GM12878 (cell line): ENCODE results near the gene PAK3. TPM values are rescaled to one million over a fixed set of nuclear protein-coding genes. Genes with fewer than 3 reads are reported as not detected.

ENCODE experiments used
- ATAC-seq: fragments of 200-7000 bp; cut with Tn5 transposase; 3 replicates; pipeline ENCODE4 v1.9.1; 2020; ENCODE audit warnings: mild to moderate bottlenecking, moderate library complexity
- BruUV-seq: library from RNA; stranded (reverse); fragments of 400-500 nt; replicated peaks from 2 replicates; lab custom pipeline; 2021; lab: Mats Ljungman, UMichigan
- CTCF ChIA-PET: fragments of 300-600 bp; sonication (Branson Sonifier 250); formaldehyde crosslinking; extraction: SDS; loops from one replicate; lab custom pipeline; 2021; ENCODE audit warnings: inconsistent platforms; lab: Yijun Ruan, JAX
- POLR2A ChIA-PET: fragments of 350-600 bp; formaldehyde crosslinking; extraction: SDS; loops from one replicate; lab custom pipeline; 2021; ENCODE audit warnings: inconsistent platforms; lab: Charles Lee
- RAD21 ChIA-PET: fragments of 300-600 bp; sonication (Branson Sonifier 250); formaldehyde crosslinking; loops from one replicate; lab custom pipeline; 2023; ENCODE audit warnings: antibody characterized with exemption; ENCODE audit not compliant: unreplicated experiment; lab: Charles Lee
- SMC1A ChIA-PET: fragments of 300-600 bp; sonication (Branson Sonifier 250); formaldehyde crosslinking; loops from one replicate; lab custom pipeline; 2023; ENCODE audit not compliant: unreplicated experiment, uncharacterized antibody; lab: Charles Lee
- DNase-seq: peaks from one replicate; pipeline ENCODE4 v3.0.0-alpha.2; 2011; ENCODE audit warnings: low read depth, low spot score
- FAIRE-seq: peaks from 3 replicates; lab custom pipeline; 2011; peaks lifted over from hg19 to GRCh38; lab: Jason Lieb, UNC
- H2AFZ ChIP-seq: 2 replicates; pipeline ENCODE4 v1.6.0; 2011; ENCODE audit warnings: low read depth, low read length, control low read depth; ENCODE audit not compliant: control insufficient read depth
- H3K27ac ChIP-seq: 2 replicates; pipeline ENCODE4 v1.5.1; 2011; ENCODE audit warnings: control low read depth; ENCODE audit not compliant: control insufficient read depth, insufficient read depth
- H3K27me3 ChIP-seq, 2 experiments: replicated peaks in 1 of 2; 2 replicates each; pipeline versions ENCODE4 v1.6.0 to v1.6.1; 2011; ENCODE audit warnings: low read length in 1 of 2; ENCODE audit not compliant: control insufficient read depth in 2 of 2, insufficient read depth in 2 of 2
- H3K36me3 ChIP-seq, 2 experiments: 2 replicates each; pipeline ENCODE4 v1.5.1; 2011; ENCODE audit warnings: low read length in 1 of 2; ENCODE audit not compliant: control insufficient read depth in 2 of 2, insufficient read depth in 2 of 2
- H3K4me1 ChIP-seq: 2 replicates; pipeline ENCODE4 v1.6.1; 2011; ENCODE audit warnings: mild to moderate bottlenecking, low read length, moderate library complexity, mixed read lengths; ENCODE audit not compliant: control insufficient read depth, insufficient read depth
- H3K4me2 ChIP-seq: 2 replicates; pipeline ENCODE4 v1.6.0; 2011; ENCODE audit warnings: control low read depth; ENCODE audit not compliant: control insufficient read depth, insufficient read depth
- H3K4me3 ChIP-seq: fragments of 200-600 bp; sonication (generic); 2 replicates; pipeline ENCODE4 v1.5.1; 2016
- H3K79me2 ChIP-seq: 2 replicates; pipeline ENCODE4 v1.6.0; 2011; ENCODE audit warnings: low read length; ENCODE audit not compliant: control insufficient read depth, insufficient read depth
- H3K9ac ChIP-seq: 2 replicates; pipeline ENCODE4 v1.8.0; 2011; ENCODE audit warnings: low read length, control low read depth, mixed read lengths; ENCODE audit not compliant: control insufficient read depth, insufficient read depth
- H3K9me3 ChIP-seq: replicated peaks from 3 replicates; pipeline ENCODE4 v1.5.1; 2011; ENCODE audit warnings: mild to moderate bottlenecking, low read length; ENCODE audit not compliant: control insufficient read depth, insufficient read depth
- H4K20me1 ChIP-seq: 2 replicates; pipeline ENCODE4 v1.6.0; 2011; ENCODE audit not compliant: control insufficient read depth, insufficient read depth
- ASH2L ChIP-seq: fragments of 300-600, 200-600 bp; sonication (generic); IDR thresholded peaks from 2 replicates; pipeline ENCODE4 v1.6.1; 2017; ENCODE audit warnings: low read depth, mild to moderate bottlenecking, borderline replicate concordance
- EP300 ChIP-seq, 2 experiments: fragments of 150-350 bp in 1 of 2; IDR thresholded peaks; 2 replicates each; pipeline ENCODE4 v1.6.1; 2011 to 2012; ENCODE audit warnings: low read depth in 2 of 2, low read length in 2 of 2, borderline replicate concordance in 1 of 2, improper control_type of control experiment in 1 of 2, inconsistent platforms in 1 of 2; ENCODE audit not compliant: control insufficient read depth in 1 of 2
- NBN ChIP-seq: fragments of 450-650 bp; IDR thresholded peaks from 2 replicates; pipeline ENCODE4 v1.6.1; 2016
- NKRF ChIP-seq: fragments of 450-650 bp; conservative IDR thresholded peaks from 2 replicates; pipeline ENCODE4 v1.6.1; 2017; ENCODE audit warnings: mild to moderate bottlenecking, moderate library complexity
- RCOR1 ChIP-seq: conservative IDR thresholded peaks from 2 replicates; pipeline ENCODE4 v1.6.1; 2012; ENCODE audit warnings: low read depth, low read length, improper control_type of control experiment
- SMC3 ChIP-seq: IDR thresholded peaks from 2 replicates; pipeline ENCODE4 v1.6.1; 2011; ENCODE audit warnings: low read length, improper control_type of control experiment, borderline replicate concordance
- SREBF1 ChIP-seq: IDR thresholded peaks from 2 replicates; pipeline ENCODE4 v1.6.1; 2012; ENCODE audit warnings: mild to moderate bottlenecking, low read length
- STAT1 ChIP-seq: fragments of 450-650 bp; conservative IDR thresholded peaks from 2 replicates; pipeline ENCODE4 v1.6.1; 2014; ENCODE audit warnings: antibody characterized with exemption, mild to moderate bottlenecking
- USF2 ChIP-seq: IDR thresholded peaks from 2 replicates; pipeline ENCODE4 v1.6.1; 2011; ENCODE audit warnings: low read depth, low read length, improper control_type of control experiment, borderline replicate concordance
- ZBED1 ChIP-seq: IDR thresholded peaks from 2 replicates; pipeline ENCODE4 v1.6.1; 2016; ENCODE audit warnings: borderline replicate concordance
- ZNF24 ChIP-seq: fragments of 450-650 bp; IDR thresholded peaks from 2 replicates; pipeline ENCODE4 v1.6.1; 2017; ENCODE audit warnings: antibody characterized with exemption, mild to moderate bottlenecking
- WGBS: methylation state at CpG from one replicate; pipeline ENCODE4 v1.1.6; 2016; ENCODE audit warnings: low lambda C conversion rate; ENCODE audit not compliant: insufficient replicate concordance, insufficient coverage; ENCODE audit errors: missing lambda C conversion rate; 5-methylcytosine and 5-hydroxymethylcytosine counted together
- in situ Hi-C: fragments of 300-500 bp; cut with MboI; formaldehyde crosslinking; loops from 9 replicates; pipeline ENCODE4 v1.14.3; 2018; ENCODE audit warnings: mixed read lengths
- intact Hi-C: fragments of 100-400 bp; cut with micrococcal nuclease; formaldehyde crosslinking; loops from one replicate; pipeline ENCODE4 v1.14.2; 2022; ENCODE audit not compliant: unreplicated experiment
- polyA plus RNA-seq, 11 experiments: library from polyadenylated mRNA; depleted of rRNA in 4 of 11; unstranded in 6 of 11; stranded (reverse) in 5 of 11; fragments of >200 nt; fragmentation: Nextera tagmentation in 4 of 11; fragmentation: Illumina TruSeq in 1 of 11; extraction: Ambion mirVana in 4 of 11; extraction: Trizol in 1 of 11; gene quantifications; 1 replicate in 1 of 11; 2 replicates in 10 of 11; pipeline versions ENCODE4 v1.2.1 to v1.2.3, GENCODE V29; 2011 to 2016; ENCODE audit warnings: inconsistent platforms in 2 of 11, missing spikeins in 2 of 11, low read depth in 1 of 11
- total RNA-seq, 4 experiments: library from RNA; depleted of rRNA in 3 of 4; stranded (reverse); fragments of >200 nt in 3 of 4; fragmentation: Illumina TruSeq in 1 of 4; extraction: Trizol in 1 of 4; gene quantifications; 2 replicates each; pipeline versions ENCODE4 v1.2.1 to v1.2.3, GENCODE V29; 2013 to 2021

The PAK3 gene
- total and polyA plus RNA-seq, 10 of the 15 experiments (the other 5 are each of a cell fraction or from before 2014, with no cell fraction given) = 0.02 to 0.10 (median 0.04) TPM; not detected in 6

- Histone ChIP-seq H3K9ac (no peak overlapping the region), H3K79me2 (no peaks in the 10 kb centered on the region), H4K20me1 (no peaks in the 10 kb centered on the region), H3K36me3 (no peaks in the 10 kb centered on the region), H3K27me3 (peaks cover 0 to 3% of the 10 kb centered on the region in 2 experiments; a peak in 2 of 4 replicates), H3K4me2 (no peak overlapping the region), H3K4me1 (no peaks in the 10 kb centered on the region), H2AFZ (no peak overlapping the region), H3K27ac (no peak overlapping the region), H3K9me3 (no peaks in the 10 kb centered on the region), H3K4me3 (no peak overlapping the region)
- POLR2A ChIA-PET = no interaction called here
- no TSS peak for BruUV-seq
- RAD21 ChIA-PET = no interaction called here
- in situ Hi-C loops (no loop called here), intact Hi-C loops (no loop called here)
- ATAC-seq (no peak), DNase-seq (no peak), FAIRE-seq (no peak)
- CTCF ChIA-PET = interaction anchor here (1.5 to 1.6 kb wide), 2 partner anchors 12 to 14 kb away, joined by 3 to 4 read pairs; no protein-coding TSS in a partner anchor
- SMC1A ChIA-PET = no interaction called here
- no peak for TF ChIP-seq NKRF
- TF ChIP-seq USF2 = no peak
- WGBS = 30% methylated on average over 6 of the region's 6 CpGs
Observed at GRCh38 chrX:111086591-111087006, 9.4 kb upstream of the PAK3 start.

- intact Hi-C loops (no loop called here), in situ Hi-C loops (no loop called here)
- no peak overlapping the region for H3K4me3 ChIP-seq
- ChIA-PET RAD21 (no interaction called here), POLR2A (no interaction called here), CTCF (interaction anchor here (1.0 to 1.6 kb wide), 2 partner anchors 10 to 12 kb away, joined by 5 to 9 read pairs; no protein-coding TSS in a partner anchor), SMC1A (no interaction called here)
- BruUV-seq = no TSS peak
- H3K36me3 ChIP-seq = no peaks in the 10 kb centered on the region
- ATAC-seq (no peak), DNase-seq (no peak), FAIRE-seq (no peak)
- H4K20me1 ChIP-seq = no peaks in the 10 kb centered on the region
- H2AFZ ChIP-seq = no peak overlapping the region
- no peak overlapping the region for H3K9ac ChIP-seq
- H3K27ac ChIP-seq = no peak overlapping the region
- no peak overlapping the region for H3K4me2 ChIP-seq
- H3K79me2 ChIP-seq = no peaks in the 10 kb centered on the region
- TF ChIP-seq SMC3 (no peak), RCOR1 (no peak), ASH2L (no peak), STAT1 (no peak), ZNF24 (no peak), NBN (no peak), EP300 (IDR thresholded peaks at IDR 0.05; ENCODE audit: borderline replicate concordance in 1 of 2, control insufficient read depth in 1 of 2, low read depth in 2 of 2, low read length in 2 of 2) (no peak), ZBED1 (no peak), SREBF1 (no peak)
- peaks cover 0 to 3% of the 10 kb centered on the region in 2 experiments; a peak in 2 of 4 replicates for H3K27me3 ChIP-seq
- no peaks in the 10 kb centered on the region for H3K4me1 ChIP-seq
- H3K9me3 ChIP-seq = no peaks in the 10 kb centered on the region
- WGBS = 46% methylated on average over 3 of the region's 3 CpGs
Observed at GRCh38 chrX:111088628-111089027, 7.4 kb upstream of the PAK3 start.
